Cortex of kidney (tissue), 1 donor: Measurements from ENCODE around the gene APOBEC4.

ENCODE experiments used
- DNase-seq: peaks from one replicate; lab custom pipeline; 2025; lab: John Stamatoyannopoulos, UW

APOBEC4 gene

DNA sequence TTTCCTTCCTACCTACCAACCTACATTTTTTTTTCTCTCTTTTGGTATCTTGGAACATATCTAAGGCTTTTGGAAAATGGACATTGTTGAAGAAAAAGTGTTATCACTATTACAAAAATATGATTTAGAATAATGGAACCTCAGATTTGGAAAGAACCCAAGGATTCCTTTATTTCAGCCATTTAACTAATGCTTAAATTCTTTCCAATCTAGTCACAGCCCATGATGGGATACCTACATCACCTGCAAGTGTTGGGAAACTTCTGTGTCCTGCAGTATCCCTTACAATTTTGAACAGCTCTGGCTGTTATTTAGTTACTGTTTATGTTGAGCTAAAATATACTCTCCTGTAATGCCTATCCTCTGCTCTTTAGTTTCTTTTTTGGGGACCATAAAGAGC lies 22.3 kb upstream of the APOBEC4 start:
- DNase-seq = no peak

- no peak for DNase-seq
Observed at GRCh38 chr1:183674886-183675285, 21.8 kb upstream of the APOBEC4 start.

GRCh38 chr1:183674339-183674738 lies 21.2 kb upstream of the APOBEC4 start:
- DNase-seq = no peak

- no peak for DNase-seq
Observed at GRCh38 chr1:183673605-183674323, 20.6 kb upstream of the APOBEC4 start.

DNA sequence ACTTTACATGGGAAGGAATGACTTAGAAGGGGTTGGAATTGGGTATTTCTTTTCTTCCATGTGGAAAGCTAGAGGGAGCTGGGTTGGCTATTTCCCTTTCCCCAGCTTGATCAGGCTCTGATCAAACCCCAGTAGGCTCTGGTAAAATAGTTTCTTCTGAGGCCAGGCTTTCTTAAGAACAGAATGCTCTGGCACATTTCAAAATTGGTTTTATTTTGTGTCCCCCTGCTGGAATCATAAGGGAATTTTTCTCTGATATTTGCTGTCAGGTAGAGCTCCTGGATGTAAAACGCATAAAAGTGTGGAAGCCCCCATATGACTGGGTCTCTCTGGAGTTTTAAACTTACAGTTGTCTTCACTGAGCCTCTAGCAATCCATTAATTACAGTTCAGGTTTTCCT lies 17.1 kb upstream of the APOBEC4 start:
- DNase-seq = no peak

DNA sequence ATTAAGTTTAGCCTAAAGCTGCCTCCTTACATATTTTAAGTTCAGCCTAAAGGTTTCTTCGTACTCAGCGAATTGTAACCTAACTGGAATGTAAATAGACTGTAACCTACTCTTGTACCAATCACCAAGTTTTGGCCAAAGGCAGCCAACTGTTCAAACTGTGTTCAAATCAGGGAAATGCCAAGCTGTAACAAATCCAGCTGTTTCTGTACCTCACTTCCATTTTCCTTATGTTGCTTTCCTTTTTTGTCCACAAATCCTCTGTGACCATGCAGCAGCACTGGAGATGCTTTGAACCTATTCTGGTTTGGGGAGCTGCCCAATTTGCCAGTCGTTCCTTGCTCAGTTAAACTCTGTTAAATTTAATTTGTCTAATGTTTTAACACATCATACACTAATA lies 3.2 kb upstream of the APOBEC4 start:
- DNase-seq = no peak

DNA sequence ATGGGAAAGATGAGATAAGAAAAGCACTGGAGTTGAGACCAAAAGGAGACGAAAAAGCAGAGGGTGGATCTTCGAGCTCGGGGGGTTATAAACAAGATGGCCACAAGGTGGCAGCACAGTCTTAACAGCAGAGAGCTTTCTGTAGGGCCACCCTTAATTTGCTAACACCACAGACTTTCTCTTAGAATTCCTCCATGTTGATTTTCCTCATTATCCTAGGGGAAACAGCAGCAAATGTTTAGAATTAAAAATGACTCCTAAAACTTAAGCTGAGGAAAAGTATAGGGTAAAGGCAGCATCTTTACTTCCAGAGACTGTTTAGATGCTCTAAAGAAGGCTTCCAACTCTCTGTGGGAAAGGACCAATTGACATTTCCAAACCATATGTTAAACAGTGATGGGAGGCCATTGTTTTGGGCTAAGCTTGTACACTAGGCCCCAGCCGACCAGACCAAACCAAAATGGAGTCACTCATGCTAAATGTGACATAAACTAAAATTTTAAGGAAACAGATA lies 2.5 kb upstream of the APOBEC4 start:
- no peak for DNase-seq

DNA sequence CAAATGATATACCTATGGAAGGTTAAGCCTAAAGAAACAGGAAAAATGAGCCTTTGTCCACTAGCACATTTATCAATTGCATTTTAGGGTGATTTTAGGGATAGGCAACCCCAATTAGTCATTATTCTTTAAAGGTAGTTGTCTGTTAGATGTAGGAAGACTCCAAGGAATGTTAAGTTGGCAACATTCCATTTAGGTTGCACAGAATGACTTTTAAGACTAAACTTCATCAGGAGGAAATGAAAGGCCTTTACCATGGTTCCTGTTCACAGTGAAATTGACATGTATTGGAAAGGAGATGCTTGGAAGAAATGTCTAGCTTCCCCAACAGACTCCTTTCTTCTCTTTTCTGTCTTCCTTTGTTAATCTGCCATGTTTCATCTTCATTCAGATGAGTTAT lies 1.6 kb upstream of the APOBEC4 start:
- DNase-seq = no peak

GRCh38 chr1:183653876-183654451 lies 848 bp upstream of the APOBEC4 start:
- DNase-seq = no peak

GRCh38 chr1:183653462-183653794 lies 312 bp upstream of the APOBEC4 start:
- DNase-seq = no peak

GRCh38 chr1:183652107-183652506 lies 1.0 kb downstream of the APOBEC4 start:
- DNase-seq = no peak

GRCh38 chr1:183651612-183652011 lies 1.5 kb downstream of the APOBEC4 start:
- DNase-seq = no peak

DNA sequence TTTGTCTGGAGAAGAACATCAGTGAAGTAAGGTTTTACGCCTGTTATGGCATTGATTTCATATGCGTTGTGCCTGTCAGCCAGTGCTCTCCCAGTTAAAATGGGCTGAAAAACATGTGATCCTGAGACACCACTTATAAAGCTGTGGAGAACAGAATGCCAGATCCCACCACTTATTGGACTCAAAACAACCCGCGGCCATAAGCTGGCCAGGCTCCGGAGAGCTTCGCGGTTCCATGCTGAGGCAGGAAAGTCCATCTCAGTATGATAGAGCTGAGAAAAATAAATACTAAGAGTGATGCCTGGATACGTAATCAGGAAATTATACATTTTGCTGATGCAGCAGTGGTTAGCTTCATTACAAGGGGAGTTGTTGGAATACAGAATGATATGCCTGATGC lies 5.1 kb downstream of the APOBEC4 start:
- DNase-seq = no peak

DNA sequence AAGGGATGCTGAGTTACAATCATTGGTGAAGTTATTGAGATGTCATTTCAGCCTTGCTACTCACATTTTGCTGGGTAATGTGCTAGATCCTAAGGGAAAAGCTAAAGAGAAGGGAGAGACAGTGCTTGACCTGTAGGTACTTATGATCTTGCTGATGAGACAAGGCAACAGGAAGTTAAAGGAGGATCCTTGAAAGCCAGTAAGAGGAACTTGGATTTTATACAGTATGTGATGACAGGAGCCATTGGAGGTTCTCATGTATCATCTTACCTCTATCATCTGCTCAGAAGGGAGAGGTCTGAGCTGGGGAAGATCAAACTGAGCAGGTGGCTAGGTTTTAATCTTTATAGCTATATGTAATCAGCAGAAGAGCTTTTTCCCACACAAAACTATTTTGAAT lies 6.3 kb downstream of the APOBEC4 start:
- DNase-seq = no peak

GRCh38 chr1:183645531-183645930 lies 7.6 kb downstream of the APOBEC4 start:
- no peak for DNase-seq

DNA sequence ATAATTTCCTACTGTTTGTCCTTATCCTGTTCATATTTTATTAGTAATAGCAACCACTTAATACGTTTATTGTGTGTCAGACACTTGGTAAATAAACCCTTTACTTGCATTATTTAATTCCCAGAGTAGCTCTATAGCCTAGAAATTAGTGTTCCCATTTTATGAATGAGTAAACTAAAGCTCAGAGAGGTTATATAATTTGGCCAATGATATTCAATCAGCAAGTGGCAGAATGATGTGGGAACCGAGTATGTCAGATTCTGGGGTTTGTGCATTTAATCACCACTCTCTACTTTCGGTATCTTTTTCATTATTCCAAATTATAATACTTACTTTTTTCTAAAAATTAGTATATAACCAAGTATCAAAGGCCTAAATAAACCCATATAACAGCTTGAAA lies 10.9 kb downstream of the APOBEC4 start:
- DNase-seq = no peak

- DNase-seq = no peak
Observed at GRCh38 chr1:183640193-183640592, 12.9 kb downstream of the APOBEC4 start.

- DNase-seq = no peak
Observed at GRCh38 chr1:183638649-183639387, 14.3 kb downstream of the APOBEC4 start.

DNA sequence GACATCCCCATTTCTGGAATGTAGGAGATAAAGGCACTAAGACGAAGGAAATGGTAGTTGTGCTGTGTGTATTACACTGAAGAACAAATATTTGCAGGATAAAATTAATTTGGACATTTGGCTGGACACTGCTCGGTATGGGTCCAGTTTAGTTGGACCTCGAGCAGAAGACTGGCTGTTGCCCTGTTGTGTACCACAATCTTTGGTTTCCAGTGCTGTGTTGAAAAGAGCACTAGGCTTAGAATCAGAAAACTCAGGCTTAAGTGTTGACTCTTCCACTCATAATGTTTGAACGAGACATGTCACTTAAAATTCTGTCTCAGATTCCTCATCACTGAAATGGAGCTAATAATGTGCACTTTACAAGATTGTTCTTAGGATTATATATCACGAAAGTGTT lies 16.3 kb downstream of the APOBEC4 start:
- no peak for DNase-seq

GRCh38 chr1:183636334-183636682 lies 16.8 kb downstream of the APOBEC4 start:
- no peak for DNase-seq

- peak; percentile 78 for DNase-seq
Observed at GRCh38 chr1:183635606-183636333, 17.3 kb downstream of the APOBEC4 start, which contains the start of gene ARPC5. TSS of gene ARPC5 (minus strand) at chr1:183635783. CDS start at chr1:183635659, 124 bp downstream.

GRCh38 chr1:183635099-183635605 lies 18.0 kb downstream of the APOBEC4 start:
- peak; percentile 17 for DNase-seq
